H1 (cell line): ENCODE measurements around the gene ANK2. TPM values are rescaled to one million over a fixed set of nuclear protein-coding genes. Genes with fewer than 3 reads are reported as not detected.

Source experiments
- CTCF ChIA-PET: fragments of 300-600 bp; sonication (Branson Sonifier 250); formaldehyde crosslinking; loops from one replicate; lab custom pipeline; 2021; ENCODE audit not compliant: partially characterized antibody; lab: Charles Lee
- POLR2A ChIA-PET: fragments of 300-600 bp; sonication (Branson Sonifier 250); formaldehyde crosslinking; loops from one replicate; lab custom pipeline; 2021; ENCODE audit warnings: inconsistent platforms; ENCODE audit not compliant: partially characterized antibody; lab: Charles Lee
- DNase-seq, 2 experiments: peaks; one replicate each; pipeline versions ENCODE4 v3.0.0 to v3.0.0-alpha.2; 2010 to 2022; ENCODE audit warnings: low spot score in 2 of 2, low read depth in 1 of 2, mixed read lengths in 1 of 2
- FAIRE-seq: peaks from 2 replicates; lab custom pipeline; 2011; peaks lifted over from hg19 to GRCh38; lab: Jason Lieb, UNC
- H2AFZ ChIP-seq: 2 replicates; pipeline ENCODE4 v1.8.1; 2012; ENCODE audit warnings: low read length, inconsistent platforms
- H2AK5ac ChIP-seq: 2 replicates; pipeline ENCODE4 v1.6.1; 2013; ENCODE audit warnings: low read depth, low read length
- H2BK120ac ChIP-seq: replicated peaks from 2 replicates; pipeline ENCODE3; 2013; ENCODE audit warnings: low read depth, low read length, inconsistent platforms
- H2BK12ac ChIP-seq: 2 replicates; pipeline ENCODE4 v1.6.1; 2013; ENCODE audit warnings: low read depth, low read length
- H2BK15ac ChIP-seq: 2 replicates; pipeline ENCODE4 v1.6.1; 2013; ENCODE audit warnings: low read length
- H2BK20ac ChIP-seq: 2 replicates; pipeline ENCODE4 v1.6.1; 2013; ENCODE audit warnings: low read length
- H2BK5ac ChIP-seq: 2 replicates; pipeline ENCODE4 v1.6.1; 2013; ENCODE audit warnings: low read depth, low read length
- H3K14ac ChIP-seq: 2 replicates; pipeline ENCODE4 v1.6.1; 2013; ENCODE audit warnings: inconsistent platforms; ENCODE audit not compliant: insufficient read length
- H3K18ac ChIP-seq: 2 replicates; pipeline ENCODE4 v1.6.1; 2013; ENCODE audit warnings: low read length; ENCODE audit errors: extremely low read depth
- H3K23ac ChIP-seq: 2 replicates; pipeline ENCODE4 v1.6.1; 2013; ENCODE audit warnings: inconsistent platforms; ENCODE audit not compliant: insufficient read length
- H3K23me2 ChIP-seq: 2 replicates; pipeline ENCODE4 v1.6.1; 2013; ENCODE audit warnings: low read depth, low read length
- H3K27ac ChIP-seq: 2 replicates; pipeline ENCODE4 v1.6.1; 2011; ENCODE audit warnings: low read depth, low read length, inconsistent platforms
- H3K27me3 ChIP-seq, 4 experiments: replicated peaks in 1 of 4; 1 replicate in 1 of 4; 2 replicates in 3 of 4; pipeline versions ENCODE4 v1.6.1 to v1.8.1; 2011 to 2013; ENCODE audit warnings: low read length in 3 of 4, mild to moderate bottlenecking in 3 of 4, inconsistent platforms in 2 of 4, mixed read lengths in 2 of 4, moderate library complexity in 1 of 4; ENCODE audit not compliant: control insufficient read depth in 3 of 4, insufficient read depth in 3 of 4; ENCODE audit errors: extremely low read depth in 1 of 4
- H3K36me3 ChIP-seq, 4 experiments: 2 replicates each; pipeline versions ENCODE4 v1.6.1 to v1.8.1; 2011 to 2013; ENCODE audit warnings: mild to moderate bottlenecking in 4 of 4, low read length in 3 of 4, moderate library complexity in 2 of 4, control low read depth in 1 of 4, inconsistent platforms in 1 of 4; ENCODE audit not compliant: insufficient read depth in 4 of 4, control insufficient read depth in 2 of 4
- H3K4ac ChIP-seq: replicated peaks from 2 replicates; pipeline ENCODE3; 2013; ENCODE audit warnings: low read length, low read depth, mixed read lengths, inconsistent platforms; ENCODE audit not compliant: insufficient read length
- H3K4me1 ChIP-seq, 4 experiments: replicated peaks in 1 of 4; 1 replicate in 1 of 4; 2 replicates in 3 of 4; pipeline versions ENCODE4 v1.6.1 to v1.8.1; 2011 to 2013; ENCODE audit warnings: low read length in 3 of 4, inconsistent platforms in 2 of 4, mixed read lengths in 1 of 4; ENCODE audit not compliant: insufficient read depth in 4 of 4, control insufficient read depth in 3 of 4
- H3K4me2 ChIP-seq, 2 experiments: 2 replicates each; pipeline versions ENCODE4 v1.6.1 to v1.8.1; 2011 to 2013; ENCODE audit warnings: low read depth in 2 of 2, low read length in 2 of 2, control low read depth in 1 of 2, inconsistent platforms in 1 of 2, mild to moderate bottlenecking in 1 of 2; ENCODE audit not compliant: insufficient read depth in 1 of 2
- H3K4me3 ChIP-seq, 4 experiments: fragments of 200-600, 300-600 bp in 1 of 4; sonication (generic), shearing (Covaris generic), sonication (Bioruptor Twin) in 1 of 4; 2 replicates each; pipeline versions ENCODE4 v1.5.1 to v1.8.1; 2011 to 2016; ENCODE audit warnings: low read length in 4 of 4, low read depth in 3 of 4, control low read depth in 2 of 4, inconsistent platforms in 2 of 4, mild to moderate bottlenecking in 2 of 4, mixed read lengths in 1 of 4, moderate library complexity in 1 of 4; ENCODE audit not compliant: insufficient read depth in 2 of 4; ENCODE audit errors: extremely low read depth in 1 of 4
- H3K56ac ChIP-seq: replicated peaks from 2 replicates; pipeline ENCODE3; 2013; ENCODE audit warnings: low read depth, mild to moderate bottlenecking, mixed read lengths, low read length, inconsistent platforms; ENCODE audit not compliant: insufficient read length
- H3K79me1 ChIP-seq: 2 replicates; pipeline ENCODE4 v1.6.1; 2013; ENCODE audit warnings: low read depth, low read length, control low read depth
- H3K79me2 ChIP-seq, 2 experiments: 2 replicates each; pipeline versions ENCODE4 v1.6.1 to v1.8.1; 2012 to 2013; ENCODE audit warnings: low read length in 2 of 2, mild to moderate bottlenecking in 2 of 2, inconsistent platforms in 1 of 2; ENCODE audit not compliant: insufficient read depth in 2 of 2, control insufficient read depth in 1 of 2
- H3K9ac ChIP-seq, 4 experiments: replicated peaks in 1 of 4; 1 replicate in 1 of 4; 2 replicates in 3 of 4; pipeline versions ENCODE4 v1.6.1 to v1.8.1; 2011 to 2013; ENCODE audit warnings: low read depth in 3 of 4, low read length in 3 of 4, control low read depth in 2 of 4, mild to moderate bottlenecking in 2 of 4, moderate library complexity in 2 of 4, inconsistent platforms in 1 of 4; ENCODE audit errors: extremely low read depth in 1 of 4
- H3K9me3 ChIP-seq, 2 experiments: 2 replicates each; pipeline versions ENCODE4 v1.6.1 to v1.8.1; 2012 to 2013; ENCODE audit warnings: mild to moderate bottlenecking in 2 of 2, moderate library complexity in 2 of 2, control low read depth in 1 of 2, inconsistent platforms in 1 of 2, low read depth in 1 of 2, low read length in 1 of 2, mixed read lengths in 1 of 2; ENCODE audit not compliant: insufficient read depth in 2 of 2
- H4K20me1 ChIP-seq, 2 experiments: replicated peaks in 1 of 2; 2 replicates each; pipeline versions ENCODE3 to v1.8.1; 2011 to 2013; ENCODE audit warnings: inconsistent platforms in 2 of 2, low read length in 2 of 2, mild to moderate bottlenecking in 1 of 2; ENCODE audit not compliant: insufficient read depth in 2 of 2, control insufficient read depth in 1 of 2
- H4K5ac ChIP-seq: 2 replicates; pipeline ENCODE4 v1.6.1; 2013; ENCODE audit warnings: low read length, low read depth, mixed read lengths, inconsistent platforms; ENCODE audit not compliant: insufficient read length
- H4K8ac ChIP-seq: 2 replicates; pipeline ENCODE4 v1.8.0; 2013; ENCODE audit warnings: mild to moderate bottlenecking, moderate library complexity, low read length, inconsistent platforms; ENCODE audit not compliant: insufficient read depth; ENCODE audit errors: extremely low read depth
- H4K91ac ChIP-seq: replicated peaks from 2 replicates; pipeline ENCODE3; 2013; ENCODE audit warnings: low read length, mixed read lengths, inconsistent platforms; ENCODE audit not compliant: insufficient read length
- CTBP2 ChIP-seq: IDR thresholded peaks from 2 replicates; pipeline ENCODE4 v1.7.0; 2011; ENCODE audit warnings: borderline replicate concordance, mild to moderate bottlenecking, moderate library complexity, mixed read lengths, low read length; ENCODE audit not compliant: insufficient read depth, insufficient read length
- E2F6 ChIP-seq: IDR thresholded peaks from 2 replicates; pipeline ENCODE4 v1.6.1; 2012; ENCODE audit warnings: inconsistent platforms
- FOSL1 ChIP-seq: IDR thresholded peaks from 2 replicates; pipeline ENCODE4 v1.6.1; 2011; ENCODE audit warnings: mild to moderate bottlenecking, low read depth, low read length, moderate library complexity; ENCODE audit not compliant: insufficient read depth
- GABPA ChIP-seq: IDR thresholded peaks from 2 replicates; pipeline ENCODE4 v1.6.1; 2011; ENCODE audit warnings: mild to moderate bottlenecking, low read length, moderate library complexity, borderline replicate concordance; ENCODE audit not compliant: insufficient read depth
- GTF2F1 ChIP-seq: IDR thresholded peaks from 2 replicates; pipeline ENCODE4 v1.6.1; 2012; ENCODE audit warnings: low read depth, low read length, improper control_type of control experiment, borderline replicate concordance
- HDAC6 ChIP-seq: IDR thresholded peaks from one replicate; pipeline ENCODE4 v1.7.1; 2012; ENCODE audit warnings: low read depth, mild to moderate bottlenecking, inconsistent platforms, low read length, moderate library complexity
- JUN ChIP-seq: IDR thresholded peaks from 2 replicates; pipeline ENCODE4 v1.6.1; 2011; ENCODE audit warnings: low read depth, mild to moderate bottlenecking, improper control_type of control experiment, low read length
- KDM1A ChIP-seq: fragments of 200-600, 300-600 bp; sonication (generic); IDR thresholded peaks from 2 replicates; pipeline ENCODE4 v1.7.1; 2016; ENCODE audit warnings: mild to moderate bottlenecking, low read length, borderline replicate concordance
- SIRT6 ChIP-seq: IDR thresholded peaks from one replicate; pipeline ENCODE4 v1.7.1; 2012; ENCODE audit warnings: low read length, inconsistent platforms
- SP4 ChIP-seq: IDR thresholded peaks from 2 replicates; pipeline ENCODE4 v1.6.1; 2012; ENCODE audit warnings: low read length, inconsistent platforms
- YY1 ChIP-seq: IDR thresholded peaks from 2 replicates; pipeline ENCODE4 v1.6.1; 2011; ENCODE audit warnings: low read depth, mild to moderate bottlenecking, low read length
- WGBS, 2 experiments: shearing (Covaris generic) in 1 of 2; methylation state at CpG; one replicate each; pipeline versions ENCODE4 v1.1.6 to v1.1.7; 2013 to 2015; ENCODE audit warnings: low lambda C conversion rate in 2 of 2, mixed read lengths in 2 of 2, inconsistent platforms in 1 of 2, low coverage in 1 of 2, missing lambda C conversion rate in 1 of 2; ENCODE audit not compliant: insufficient replicate concordance in 2 of 2, insufficient coverage in 1 of 2, insufficient read length in 1 of 2; ENCODE audit errors: extremely low coverage in 1 of 2, missing lambda C conversion rate in 1 of 2; 5-methylcytosine and 5-hydroxymethylcytosine counted together
- polyA plus RNA-seq, 7 experiments: library from polyadenylated mRNA; depleted of rRNA in 3 of 7; stranded (reverse) in 5 of 7; unstranded in 2 of 7; fragments of >200 nt in 5 of 7; fragments of 200-250 nt in 2 of 7; gene quantifications; 1 replicate in 5 of 7; 2 replicates in 1 of 7; 4 replicates in 1 of 7; pipeline versions ENCODE4 v1.2.1 to v1.2.3, GENCODE V29; 2011 to 2013; ENCODE audit warnings: missing spikeins in 2 of 7, mixed read lengths in 2 of 7
- total RNA-seq: library from RNA; stranded (reverse); fragmentation: NEBNext Ultra II Directional; extraction: Animal tissue kit (Norgen Biotek cat#: 25700); gene quantifications from 2 replicates; pipeline ENCODE4 v1.2.1, GENCODE V29; 2021
- TF ChIP-seq, protein P1 (sequence below): IDR thresholded peaks from 2 replicates; pipeline ENCODE4 v1.6.1; 2011; ENCODE audit warnings: low read length, improper control_type of control experiment

The ANK2 gene
- total and polyA plus RNA-seq, 2 of the 8 experiments (the other 6 are each of a cell fraction or from before 2014, with no cell fraction given), result 14.2 to 35.1 TPM

- Histone ChIP-seq H2AK5ac (no peak overlapping the region), H3K56ac (no peak overlapping the region), H2BK15ac (no peak overlapping the region), H4K5ac (no peak overlapping the region), H3K18ac (no peak overlapping the region; the same call in 1 of the 2 replicates), H2BK12ac (no peak overlapping the region), H3K27ac (no peak overlapping the region), H2BK20ac (no peak overlapping the region), H3K27me3 (no peaks in the 10 kb centered on the region), H3K4ac (no peak overlapping the region), H3K23ac (no peak overlapping the region), H2AFZ (no peak overlapping the region), H3K4me1 (no peaks in the 10 kb centered on the region), H3K9me3 (0 out of 4 replicates have a peak, but pooled peaks cover 0 to 5% of the 10 kb centered on the region in 2 experiments), H3K79me2 (no peaks in the 10 kb centered on the region), H3K14ac (no peak overlapping the region), H4K20me1 (peaks cover 0 to 2% of the 10 kb centered on the region in 2 experiments), H2BK120ac (no peak overlapping the region), H3K9ac (no peak overlapping the region), H3K4me3 (no peak overlapping the region), H2BK5ac (no peak overlapping the region), H3K23me2 (no peaks in the 10 kb centered on the region; the same call in 1 of the 2 replicates), H4K8ac (no peak overlapping the region), H3K79me1 (no peaks in the 10 kb centered on the region), H3K36me3 (no peaks in the 10 kb centered on the region), H3K4me2 (no peak overlapping the region), H4K91ac (no peak overlapping the region)
- ChIA-PET CTCF (interaction anchor here (1.0 to 4.9 kb wide), 2 partner anchors 11 to 221 kb away, joined by 3 to 16 read pairs; no protein-coding TSS in a partner anchor), POLR2A (no interaction called here)
- 85% methylated on average over 5 of the region's 5 CpGs; no CpG with 5 or more reads in 1 of the 2 experiments for WGBS, 2 experiments
- FAIRE-seq (no peak), DNase-seq (no peak)
- TF ChIP-seq YY1 (no peak), SP4 (no peak), GTF2F1 (no peak), FOSL1 (no peak), KDM1A (no peak), JUN (no peak), GABPA (no peak), CTBP2 (no peak), HDAC6 (no peak), E2F6 (no peak), SIRT6 (no peak)
- TF ChIP-seq, protein P1, sequence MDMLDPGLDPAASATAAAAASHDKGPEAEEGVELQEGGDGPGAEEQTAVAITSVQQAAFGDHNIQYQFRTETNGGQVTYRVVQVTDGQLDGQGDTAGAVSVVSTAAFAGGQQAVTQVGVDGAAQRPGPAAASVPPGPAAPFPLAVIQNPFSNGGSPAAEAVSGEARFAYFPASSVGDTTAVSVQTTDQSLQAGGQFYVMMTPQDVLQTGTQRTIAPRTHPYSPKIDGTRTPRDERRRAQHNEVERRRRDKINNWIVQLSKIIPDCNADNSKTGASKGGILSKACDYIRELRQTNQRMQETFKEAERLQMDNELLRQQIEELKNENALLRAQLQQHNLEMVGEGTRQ, result no peak
Observed at GRCh38 chr4:113397114-113397701, 347.8 kb downstream of the ANK2 start.
